CD4-positive, alpha-beta T cell treated with Interleukin-6 for 4 hours (primary cell): ENCODE measurements around the gene YTHDC2.
"Not testable (repeated sequence)": the region's sequence is repeated elsewhere in the genome, so short reads cannot be mapped to it uniquely, and the experiment has no call there.

ENCODE experiments used
- DNase-seq: peaks from one replicate; pipeline ENCODE4 v3.0.0-alpha.2; 2020; ENCODE audit warnings: mixed read lengths

The YTHDC2 gene

DNA sequence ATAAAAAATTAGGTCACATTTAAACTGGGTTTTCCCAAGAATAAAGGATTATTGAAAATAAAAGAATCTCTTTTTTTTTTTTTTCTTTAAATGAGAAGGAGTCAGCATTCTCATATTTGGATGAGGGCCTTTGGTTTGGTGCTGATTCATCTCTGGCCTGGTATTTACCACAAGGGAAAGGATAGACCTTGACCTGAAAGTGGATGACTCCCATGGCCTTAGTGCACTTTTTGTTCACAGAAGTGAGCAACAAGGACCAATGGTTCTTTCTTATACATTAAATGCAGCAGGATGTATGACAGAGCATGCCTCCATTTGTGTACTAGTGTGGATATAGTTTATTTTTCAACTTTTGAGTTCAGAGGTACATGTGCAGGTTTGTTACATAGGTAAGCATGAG, 6.9 kb downstream of the YTHDC2 start:
- DNase-seq, result no peak

DNA sequence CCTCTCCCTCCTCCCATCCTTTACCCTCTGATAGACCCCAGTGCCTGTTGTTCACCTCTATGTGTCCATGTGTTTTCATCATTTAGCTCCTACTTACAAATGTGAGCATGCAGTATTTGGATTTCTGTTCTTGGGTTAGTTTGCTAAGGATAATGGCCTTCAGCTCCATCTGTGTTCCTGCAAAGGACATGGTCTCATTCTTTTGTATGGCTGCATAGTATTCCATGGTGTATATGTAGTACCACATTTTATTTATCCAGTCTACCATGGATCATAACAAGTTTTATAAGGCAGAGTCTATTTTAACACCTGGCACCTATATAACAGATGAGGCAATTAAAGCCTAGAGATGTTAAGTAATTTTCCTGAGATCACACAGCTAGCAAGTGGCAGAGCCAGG, 7.4 kb downstream of the YTHDC2 start:
- DNase-seq, result no peak

DNA sequence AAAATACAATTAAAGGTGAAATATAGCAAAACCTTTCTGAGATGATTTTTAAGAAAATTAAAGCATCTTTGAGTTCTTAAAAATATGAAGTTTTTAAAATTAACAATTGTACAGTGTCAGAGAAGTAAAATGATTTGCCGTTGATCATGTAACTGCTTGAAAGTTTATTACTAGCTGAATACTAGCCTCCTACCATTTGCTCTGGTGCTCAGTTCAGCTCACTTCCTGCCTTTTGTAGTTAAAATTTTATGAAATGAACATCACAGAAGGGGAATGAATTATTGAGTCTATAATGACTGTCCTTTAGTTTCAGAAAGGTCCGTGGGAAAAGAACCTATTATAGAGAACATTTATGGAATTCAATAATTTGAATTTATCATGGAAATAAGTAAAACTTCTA, 9.7 kb downstream of the YTHDC2 start:
- DNase-seq, result no peak

DNA sequence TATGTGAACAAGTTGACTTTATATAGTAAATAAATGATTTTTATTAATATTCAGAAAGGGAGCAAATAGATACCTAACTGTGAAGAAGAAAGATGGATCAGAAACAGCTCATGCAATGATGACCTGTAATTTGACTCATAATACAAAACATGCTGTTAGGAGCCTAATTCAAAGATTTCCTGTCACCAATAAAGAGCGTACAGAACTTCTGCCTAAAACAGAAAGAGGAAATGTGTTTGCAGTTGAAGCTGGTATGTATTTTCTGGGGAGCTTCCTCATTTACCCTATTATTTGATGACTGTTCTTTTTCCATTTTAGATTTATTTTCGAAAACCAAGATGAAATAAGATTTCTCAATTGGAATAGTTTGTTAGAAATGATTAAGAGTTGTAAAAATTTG, 11.4 kb downstream of the YTHDC2 start:
- DNase-seq, result no peak

DNA sequence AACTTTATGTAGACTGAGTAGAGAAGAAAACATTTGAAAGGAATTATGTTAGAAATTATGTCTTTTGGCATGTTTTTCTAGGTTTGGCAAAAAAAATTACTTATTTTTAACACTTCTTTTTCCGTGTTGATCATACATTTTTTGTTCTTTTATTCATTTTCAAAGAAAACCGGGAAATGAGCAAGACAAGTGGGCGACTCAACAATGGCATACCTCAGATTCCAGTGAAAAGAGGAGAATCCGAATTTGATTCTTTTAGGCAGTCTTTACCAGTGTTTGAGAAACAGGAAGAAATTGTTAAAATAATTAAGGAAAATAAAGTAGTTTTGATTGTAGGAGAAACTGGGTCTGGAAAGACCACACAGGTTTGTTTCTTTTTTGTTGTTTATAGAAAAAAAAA, 12.9 kb downstream of the YTHDC2 start:
- no peak for DNase-seq

DNA sequence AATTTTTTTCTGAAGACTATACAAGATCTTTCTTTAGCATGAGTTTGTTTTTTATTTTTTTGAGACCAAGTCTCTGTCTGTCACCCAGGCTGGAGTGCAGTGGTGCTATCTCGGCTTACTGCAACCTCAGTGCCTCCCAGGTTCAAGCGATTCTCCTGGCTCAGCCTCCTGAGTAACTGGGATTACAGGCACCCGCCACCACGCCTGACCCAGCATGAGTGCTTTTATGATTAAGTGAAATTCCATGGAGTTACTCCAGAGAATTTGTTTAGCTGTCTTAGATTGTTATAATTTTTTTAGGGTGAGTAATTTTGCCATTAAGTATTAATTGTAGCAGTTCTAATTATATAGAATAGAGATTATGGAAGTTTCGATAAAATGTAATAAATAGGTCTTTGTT, 14.3 kb downstream of the YTHDC2 start:
- DNase-seq, result no peak

DNA sequence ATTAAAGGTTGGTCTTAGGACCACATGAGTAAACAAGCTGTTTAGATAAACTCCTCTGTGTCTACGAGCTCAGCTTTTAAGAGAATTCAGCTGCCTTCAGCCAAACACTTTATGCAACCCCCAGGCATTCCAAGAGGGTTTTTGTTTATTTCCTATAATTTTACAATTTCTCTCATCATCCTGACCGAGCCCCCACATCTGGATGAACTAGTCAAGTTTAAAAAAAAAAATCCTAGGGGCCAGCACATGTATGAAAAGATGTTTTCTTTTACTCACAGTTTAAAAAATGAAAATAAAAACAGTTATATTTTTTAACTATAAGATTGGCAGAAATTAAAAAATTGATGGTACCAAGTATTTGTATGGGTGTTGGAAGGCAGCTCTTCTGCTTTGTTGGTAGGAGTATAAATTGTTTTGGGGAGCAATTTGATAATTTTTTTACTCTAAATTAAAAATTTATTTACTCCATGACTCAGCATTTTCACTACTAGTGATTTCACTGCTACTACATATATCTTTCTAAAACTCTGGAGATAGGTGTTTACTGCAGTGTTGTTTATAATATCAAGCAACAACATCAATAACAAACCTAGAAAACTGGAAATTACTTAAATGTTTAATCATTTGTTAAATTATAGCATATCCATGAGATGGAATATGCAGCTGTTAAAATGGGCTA, 18.1 kb downstream of the YTHDC2 start:
- DNase-seq, result no peak

DNA sequence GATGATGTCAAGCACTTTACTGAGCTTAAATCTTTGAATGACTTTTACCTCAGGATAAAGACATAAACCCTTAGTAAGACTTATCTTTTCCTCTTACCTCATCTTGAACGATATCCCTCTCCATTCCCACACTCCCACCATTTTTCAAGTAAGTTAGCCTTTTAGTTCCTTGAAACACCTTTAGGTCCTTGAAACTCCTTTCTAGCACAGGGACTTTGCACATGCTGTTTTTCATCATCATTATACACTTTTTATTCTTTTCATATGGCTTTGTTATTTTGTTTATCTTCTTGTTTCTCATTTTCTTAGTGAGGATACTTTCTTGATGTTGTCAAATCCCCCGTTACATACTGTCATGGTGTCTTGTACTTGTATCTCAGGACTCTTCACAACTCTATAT, 24.8 kb downstream of the YTHDC2 start:
- DNase-seq, result no peak

DNA sequence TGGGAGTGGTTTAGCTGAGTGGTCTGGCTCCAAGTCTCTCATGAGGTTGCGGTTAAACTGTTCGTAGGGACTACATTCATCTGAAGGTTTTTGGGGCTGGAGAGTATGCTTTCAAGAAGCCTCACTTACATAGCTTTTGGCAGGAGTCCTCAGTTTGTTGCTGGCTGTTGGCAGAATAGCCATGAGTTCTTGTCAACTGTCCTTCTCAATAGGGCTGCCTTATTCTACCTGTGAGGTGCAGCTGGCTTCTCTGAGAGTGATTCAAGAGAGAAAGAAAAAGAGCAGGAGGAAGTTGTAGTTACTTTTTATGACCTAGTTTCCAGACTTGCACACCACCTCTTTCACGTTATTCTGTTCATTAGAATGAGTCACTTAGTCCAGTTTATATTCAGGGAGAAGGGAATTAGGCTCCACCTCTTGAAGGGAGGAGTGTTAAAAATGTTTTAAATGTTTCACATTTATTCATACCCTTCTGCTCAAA, 33.2 kb downstream of the YTHDC2 start:
- DNase-seq, result no peak

DNA sequence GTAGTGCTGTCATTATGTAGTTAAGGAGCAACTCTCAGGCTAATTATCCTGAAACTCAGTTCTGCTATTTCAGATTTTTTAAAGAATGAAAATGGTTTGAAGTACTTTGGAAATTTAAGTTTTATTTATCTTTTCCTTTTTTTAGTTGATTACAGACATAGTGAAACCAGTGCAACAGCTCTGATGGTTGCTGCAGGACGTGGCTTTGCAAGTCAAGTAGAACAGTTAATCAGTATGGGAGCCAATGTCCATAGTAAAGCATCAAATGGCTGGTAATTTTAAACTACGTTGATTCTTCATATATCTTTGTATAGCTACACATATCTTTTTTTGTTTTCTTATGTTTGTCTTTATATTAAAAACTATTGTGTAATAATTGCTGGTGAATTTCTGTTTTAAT, 34.9 kb downstream of the YTHDC2 start:
- no peak for DNase-seq

DNA sequence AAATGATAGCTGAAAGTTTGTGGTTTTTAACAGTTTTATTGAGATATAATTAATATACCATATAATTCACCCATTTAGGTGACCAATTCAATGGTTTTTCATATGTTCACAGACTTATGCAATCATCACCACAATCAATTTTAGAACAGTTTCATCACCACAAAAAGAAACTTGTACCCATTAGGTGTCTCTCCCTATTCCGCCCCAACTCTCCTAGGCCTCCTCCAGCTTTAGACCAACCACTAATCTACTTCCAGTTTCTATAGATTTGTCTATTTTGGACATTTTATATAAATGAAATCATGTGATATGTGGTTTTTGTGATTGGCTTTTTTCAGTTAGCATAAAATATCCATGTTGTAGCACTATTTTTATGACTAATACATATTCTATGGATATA, 38.6 kb downstream of the YTHDC2 start:
- no peak for DNase-seq

DNA sequence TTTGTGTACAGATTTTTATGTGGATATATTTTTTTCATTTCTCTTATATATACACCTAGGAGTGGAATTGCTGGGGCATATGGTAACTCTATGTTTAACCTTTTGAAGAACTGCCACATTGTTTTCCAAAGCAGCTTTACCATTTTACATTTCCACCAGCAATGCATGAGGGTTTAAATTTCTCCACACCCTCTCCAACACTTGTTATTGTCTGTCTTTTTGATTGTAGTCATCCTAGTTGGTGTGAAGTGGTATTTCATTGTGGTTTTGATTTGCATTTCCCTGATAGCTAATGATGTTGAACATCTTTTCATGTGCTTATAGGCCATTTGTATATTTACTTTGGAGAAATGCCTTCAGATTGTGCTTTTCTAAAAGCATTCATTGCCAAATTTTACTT, 39.1 kb downstream of the YTHDC2 start:
- DNase-seq, result no peak

DNA sequence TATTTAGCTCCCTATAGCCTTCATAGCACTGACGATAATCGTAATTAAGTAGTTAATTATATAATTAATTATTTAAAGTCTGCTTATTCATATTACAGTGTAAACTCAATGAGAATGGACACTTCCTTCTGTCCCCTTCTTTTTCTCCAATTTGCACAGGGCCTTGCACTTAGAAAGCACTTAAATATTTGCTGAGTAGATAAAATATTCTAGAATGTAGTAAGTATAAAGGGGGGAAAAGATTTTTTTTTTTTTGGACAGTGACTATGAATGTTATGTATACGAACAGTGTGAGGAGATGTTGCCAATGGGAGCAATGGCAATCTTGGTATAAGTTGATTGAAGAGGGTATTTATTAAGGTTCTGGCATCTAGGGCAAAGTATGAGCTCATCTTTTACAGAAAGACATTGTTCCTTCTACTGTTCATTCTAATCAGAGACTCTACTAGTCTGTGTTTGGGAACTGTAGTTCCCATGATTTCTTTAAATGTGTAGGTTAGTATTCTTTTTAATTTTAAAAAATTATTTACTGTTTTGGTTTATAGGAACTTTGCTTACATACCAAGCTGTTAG, 49.4 kb downstream of the YTHDC2 start:
- DNase-seq, result no peak

DNA sequence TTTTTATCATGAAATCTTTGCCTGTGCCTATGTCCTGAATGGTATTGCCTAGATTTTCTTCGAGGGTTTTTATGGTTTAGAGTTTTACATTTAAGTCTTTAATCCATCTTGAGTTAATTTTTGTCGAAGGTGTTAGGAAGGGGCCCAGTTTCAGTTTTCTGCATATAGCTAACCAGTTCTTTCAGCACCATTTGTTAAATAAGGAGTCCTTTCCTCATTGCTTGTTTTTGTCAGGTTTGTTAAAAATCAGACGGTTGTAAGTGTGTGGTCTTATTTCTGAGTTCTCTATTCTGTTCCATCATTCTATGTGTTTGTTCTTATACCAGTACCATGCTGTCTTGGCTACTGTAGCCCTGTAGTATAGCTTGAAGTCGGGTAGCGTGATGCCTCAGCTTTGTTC, 55.9 kb downstream of the YTHDC2 start:
- no peak for DNase-seq

DNA sequence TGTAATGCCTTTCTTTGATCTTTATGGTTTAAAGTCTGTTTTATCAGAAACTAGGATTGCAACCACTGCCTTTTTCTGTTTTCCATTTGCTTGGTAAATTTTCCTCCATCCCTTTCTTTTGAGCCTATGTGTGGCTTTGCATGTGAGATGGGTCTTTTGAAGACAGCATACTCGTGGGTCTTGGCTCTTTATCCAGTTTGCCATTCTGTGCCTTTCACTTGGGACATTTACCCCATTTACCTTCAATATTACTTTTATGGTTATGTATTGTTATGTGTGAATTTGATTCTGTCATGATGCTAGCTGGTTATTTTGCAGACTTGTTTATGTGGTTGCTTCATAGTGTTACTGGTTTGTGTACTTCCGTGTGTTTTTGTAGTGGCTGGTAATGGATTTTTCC, 59.2 kb downstream of the YTHDC2 start:
- no peak for DNase-seq

DNA sequence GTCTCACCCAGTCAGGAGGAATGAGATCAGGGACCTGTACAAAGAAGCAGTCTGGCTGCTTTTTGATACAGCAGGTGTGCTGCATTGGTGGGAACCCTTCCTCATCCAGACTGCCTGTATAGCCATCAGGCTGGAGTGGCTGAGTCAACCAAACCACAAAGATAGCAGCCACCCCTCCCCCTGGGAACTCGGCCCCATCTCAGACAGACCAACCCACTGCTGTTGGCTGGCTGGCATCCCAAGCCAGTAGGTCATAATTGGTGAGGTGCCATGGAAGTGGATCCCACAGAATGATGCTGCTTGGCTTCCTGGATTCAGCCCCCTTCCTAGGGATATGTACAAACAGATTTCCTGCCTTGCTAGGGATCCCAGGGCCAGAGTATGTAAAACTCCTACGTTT, 60.9 kb downstream of the YTHDC2 start:
- no peak for DNase-seq

DNA sequence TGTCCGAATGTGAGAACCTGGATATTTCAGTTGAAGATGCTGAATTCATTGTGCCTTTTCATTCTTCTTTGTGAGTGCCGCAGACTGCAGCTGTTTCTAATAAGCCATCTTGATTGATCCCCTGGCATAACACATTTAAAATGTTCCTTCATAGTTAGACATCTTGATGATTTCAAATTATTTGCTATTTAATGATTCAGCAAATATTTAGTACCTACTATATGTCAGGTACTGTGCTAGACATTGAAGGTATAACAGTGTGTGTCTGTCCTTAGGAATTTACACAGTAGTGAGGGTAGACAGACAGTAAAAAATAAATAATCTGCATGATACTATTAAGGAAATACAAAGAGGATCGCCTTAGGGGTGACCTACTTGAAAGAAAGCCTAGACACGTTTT, 61.6 kb downstream of the YTHDC2 start:
- no peak for DNase-seq

DNA sequence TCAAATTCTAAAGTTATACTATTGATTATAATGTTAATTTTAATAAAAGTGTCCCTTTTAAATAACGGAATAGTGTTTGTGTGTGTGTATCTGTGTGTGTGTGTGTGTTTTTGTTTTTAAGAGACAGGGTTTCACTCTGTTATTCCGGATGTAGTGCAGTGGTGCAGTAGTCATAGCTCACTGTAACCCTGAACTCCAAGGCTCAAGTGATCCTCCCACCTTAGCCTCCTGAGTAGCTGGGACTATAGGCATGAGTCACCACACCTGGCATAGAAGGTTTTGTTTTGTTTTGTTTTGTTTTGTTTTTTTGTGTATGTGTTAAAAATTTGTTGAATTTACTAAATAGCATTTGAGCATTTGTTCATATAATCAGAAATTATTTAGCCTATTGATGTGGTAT, 64.6 kb downstream of the YTHDC2 start:
- no peak for DNase-seq

DNA sequence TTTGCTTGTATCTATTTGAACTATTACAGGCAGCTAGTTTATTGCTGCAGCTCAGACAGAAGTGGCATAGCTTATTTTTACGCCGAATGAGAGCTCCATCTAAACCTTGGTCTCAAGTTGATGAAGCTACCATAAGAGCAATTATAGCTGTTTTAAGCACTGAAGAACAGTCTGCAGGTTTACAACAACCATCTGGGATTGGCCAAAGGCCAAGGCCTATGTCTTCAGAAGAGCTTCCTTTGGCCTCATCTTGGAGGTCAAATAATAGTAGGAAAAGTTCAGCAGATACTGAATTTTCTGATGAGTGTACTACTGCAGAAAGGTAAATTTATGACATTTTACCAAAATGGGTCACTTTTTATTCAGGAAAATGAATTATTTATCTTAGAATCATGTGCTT, 67.9 kb downstream of the YTHDC2 start:
- DNase-seq, result no peak

DNA sequence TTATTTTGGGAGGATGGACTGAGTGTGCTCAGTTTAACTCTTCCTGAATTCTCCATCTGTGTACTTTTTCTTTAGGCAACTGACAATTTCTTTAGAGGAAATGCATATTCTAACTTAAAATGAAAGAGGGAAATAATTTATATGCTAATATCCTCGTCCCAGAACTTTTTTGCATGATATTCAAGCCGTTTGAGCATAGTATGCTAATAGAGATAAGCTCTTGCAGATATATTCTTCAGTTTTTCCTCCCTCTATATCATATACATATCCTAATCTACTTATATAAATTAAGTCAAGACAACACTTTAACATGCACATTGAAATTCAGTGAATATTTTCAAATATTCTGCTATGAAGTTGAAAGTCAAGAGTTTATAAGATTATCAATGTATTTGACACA, 84.7 kb downstream of the YTHDC2 start:
- DNase-seq, result no peak

DNA sequence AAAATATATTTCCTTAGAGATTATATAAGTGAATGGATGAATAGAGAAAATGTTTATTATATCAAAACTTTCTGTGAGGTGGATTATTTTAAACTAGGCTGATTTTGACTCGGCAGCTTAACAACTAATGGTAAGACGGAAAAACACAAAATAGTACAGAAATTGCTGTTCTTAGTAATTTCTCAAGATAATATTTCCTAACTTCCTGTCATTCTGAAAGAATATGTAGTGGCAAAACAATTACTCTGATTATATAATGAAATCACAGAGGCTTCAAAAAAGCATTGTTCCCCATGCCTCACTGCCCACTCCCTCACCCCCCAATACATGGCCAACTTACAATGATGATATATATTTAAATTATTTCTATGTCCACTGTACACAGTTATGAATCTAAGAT, 85.4 kb downstream of the YTHDC2 start:
- no peak for DNase-seq

DNA sequence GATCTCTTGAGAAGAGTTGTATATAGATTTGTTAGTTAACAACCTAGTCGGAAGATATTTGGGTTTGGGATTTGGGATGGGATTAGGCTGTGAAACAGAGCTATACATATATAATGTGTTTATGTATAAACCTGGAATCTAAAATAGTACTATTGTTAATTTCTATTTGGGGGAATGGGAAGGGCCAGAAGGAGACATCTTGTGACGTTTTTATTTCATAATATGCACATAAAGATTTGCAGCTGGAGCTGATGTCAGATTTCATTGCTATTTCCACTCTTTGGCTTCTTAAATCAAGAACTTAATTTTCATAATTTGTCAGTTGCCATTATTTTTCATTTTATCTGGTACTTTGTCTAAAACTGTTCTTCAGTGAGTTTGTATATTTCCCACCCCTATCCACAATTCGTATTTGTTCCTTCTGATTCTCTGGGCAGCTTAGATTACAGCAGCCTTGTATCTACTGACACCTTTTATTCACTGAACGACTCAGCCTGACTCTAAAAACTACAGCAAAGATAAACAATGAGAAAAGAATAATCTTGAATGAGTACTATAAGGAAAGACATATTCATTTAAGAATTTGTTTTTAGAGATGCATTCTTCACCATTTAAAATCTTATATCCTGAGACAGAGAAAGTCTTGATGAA, 86.9 kb downstream of the YTHDC2 start:
- no peak for DNase-seq

DNA sequence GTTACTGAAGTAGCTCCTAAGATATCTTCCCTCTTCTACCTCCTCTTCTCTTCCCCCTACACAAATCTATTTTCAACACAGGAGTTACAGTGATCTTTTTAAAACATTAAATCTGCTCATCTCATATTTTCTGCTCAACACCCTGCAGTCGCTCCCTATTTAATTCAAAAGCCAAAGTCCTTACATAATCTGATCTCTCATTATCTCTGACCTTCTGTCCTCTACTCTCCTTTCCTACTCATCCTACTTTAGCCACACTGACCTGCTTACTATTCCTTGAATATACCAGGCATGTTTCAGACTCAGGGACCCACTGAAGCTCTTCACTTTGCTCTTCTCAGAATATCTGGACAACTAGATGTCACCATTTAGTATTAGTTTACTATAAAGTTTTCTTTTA, 87.9 kb downstream of the YTHDC2 start:
- DNase-seq, result no peak

DNA sequence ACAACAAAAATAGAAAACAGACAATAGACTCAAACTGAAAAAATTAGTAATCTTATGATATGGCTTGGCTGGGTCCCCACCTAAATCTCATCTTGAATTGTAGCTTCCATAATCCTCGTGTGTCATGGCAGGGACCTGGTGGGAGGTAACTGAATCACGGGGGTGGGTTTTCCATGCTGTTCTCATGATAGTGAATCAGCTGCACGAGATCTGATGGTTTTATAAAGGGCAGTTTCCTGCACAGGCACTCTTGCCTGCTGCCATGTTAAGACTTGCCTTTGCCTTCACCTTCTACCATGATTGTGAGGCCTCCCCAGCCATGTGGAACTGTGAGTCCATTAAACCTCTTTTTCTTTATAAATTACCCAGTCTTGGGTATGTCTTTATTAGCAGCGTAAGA, 89.8 kb downstream of the YTHDC2 start:
- not testable (repeated sequence) for DNase-seq
